Islet precursor cell (in vitro differentiated cells): Measurements from ENCODE around the gene GSTO1.
A peak's percentile ranks its signal among the peaks of the same experiment; 100 is the strongest.

Source experiments
- DNase-seq: peaks from one replicate; pipeline ENCODE4 v3.0.0-alpha.2; 2018

GSTO1 gene

GRCh38 chr10:104277785-104278184, 23.1 kb downstream of the GSTO1 start:
- no peak for DNase-seq

- no peak for DNase-seq
These were observed 25.0 kb downstream of the GSTO1 start for GRCh38 chr10:104279550-104280259.

- no peak for DNase-seq
These were observed 27.0 kb downstream of the GSTO1 start for GRCh38 chr10:104281694-104282093.

GRCh38 chr10:104284846-104285245, 30.2 kb downstream of the GSTO1 start:
- no peak for DNase-seq

GRCh38 chr10:104286939-104287338, 32.2 kb downstream of the GSTO1 start:
- no peak for DNase-seq

- DNase-seq = no peak
These were observed 33.7 kb downstream of the GSTO1 start for GRCh38 chr10:104288355-104288754.

- DNase-seq = peak; percentile 88
These were observed 36.8 kb downstream of the GSTO1 start for GRCh38 chr10:104291439-104291951.

- no peak for DNase-seq
These were observed 38.3 kb downstream of the GSTO1 start for GRCh38 chr10:104293011-104293410.

GRCh38 chr10:104293781-104294321, 39.2 kb downstream of the GSTO1 start:
- DNase-seq = no peak

GRCh38 chr10:104296687-104297436, 42.2 kb downstream of the GSTO1 start:
- DNase-seq = no peak

- DNase-seq = peak; percentile 74
These were observed 43.3 kb downstream of the GSTO1 start for GRCh38 chr10:104297697-104298660.

GRCh38 chr10:104299031-104299904, 44.6 kb downstream of the GSTO1 start:
- no peak for DNase-seq

- DNase-seq = no peak
These were observed 45.5 kb downstream of the GSTO1 start for GRCh38 chr10:104300002-104300735.

GRCh38 chr10:104300736-104301292, 46.1 kb downstream of the GSTO1 start:
- DNase-seq = peak; percentile 73

- DNase-seq = no peak
These were observed 47.4 kb downstream of the GSTO1 start for GRCh38 chr10:104301907-104302690.

GRCh38 chr10:104303594-104304355, 49.1 kb downstream of the GSTO1 start:
- no peak for DNase-seq

GRCh38 chr10:104304356-104304745, 49.7 kb downstream of the GSTO1 start:
- DNase-seq = no peak

GRCh38 chr10:104304927-104305326, 50.2 kb downstream of the GSTO1 start:
- DNase-seq = no peak

- peak; percentile 62 for DNase-seq
These were observed 52.2 kb downstream of the GSTO1 start for GRCh38 chr10:104306897-104307296.
